Measurements from ENCODE around the gene SCNN1B.

The SCNN1B gene

GRCh38 chr16:23357761-23358290 lies 55.7 kb downstream of the SCNN1B start:
- Histone ChIP-seq H3K36me3 (ENCODE audit: control insufficient read depth in 2 of 2, insufficient read depth in 1 of 2, low read length in 2 of 2) (no peaks in the 10 kb centered on the region; a peak in 1 of 3 replicates), H3K27ac (ENCODE audit: extremely low read depth, low read depth, low read length) (no peak overlapping the region), H3K4me3 (ENCODE audit: low read depth, low read length) (no peak overlapping the region), H3K4me1 (ENCODE audit: control insufficient read depth, insufficient read depth, low read length) (no peaks in the 10 kb centered on the region), H3K9me3 (ENCODE audit: control insufficient read depth, insufficient read depth, low read depth, low read length) (no peaks in the 10 kb centered on the region)
- TF ChIP-seq, protein P1, sequence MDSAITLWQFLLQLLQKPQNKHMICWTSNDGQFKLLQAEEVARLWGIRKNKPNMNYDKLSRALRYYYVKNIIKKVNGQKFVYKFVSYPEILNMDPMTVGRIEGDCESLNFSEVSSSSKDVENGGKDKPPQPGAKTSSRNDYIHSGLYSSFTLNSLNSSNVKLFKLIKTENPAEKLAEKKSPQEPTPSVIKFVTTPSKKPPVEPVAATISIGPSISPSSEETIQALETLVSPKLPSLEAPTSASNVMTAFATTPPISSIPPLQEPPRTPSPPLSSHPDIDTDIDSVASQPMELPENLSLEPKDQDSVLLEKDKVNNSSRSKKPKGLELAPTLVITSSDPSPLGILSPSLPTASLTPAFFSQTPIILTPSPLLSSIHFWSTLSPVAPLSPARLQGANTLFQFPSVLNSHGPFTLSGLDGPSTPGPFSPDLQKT (IDR thresholded peaks at IDR 0.05; ENCODE audit: borderline replicate concordance, low read depth, low read length) = no peak
- no peak for TF ChIP-seq ZNF433 (tag by site-specific recombination; IDR thresholded peaks at IDR 0.05; ENCODE audit: low read depth)
- TF ChIP-seq ZNF530 (tag by site-specific recombination; IDR thresholded peaks at IDR 0.05; ENCODE audit: low read depth) = no peak
- no peak for TF ChIP-seq ZEB2 (tag by site-specific recombination; IDR thresholded peaks at IDR 0.05)
- no peak for TF ChIP-seq YY2 (tag by site-specific recombination; IDR thresholded peaks at IDR 0.05)
- ChIA-PET CTCF (interaction anchor here (0.6 to 1.1 kb wide), 3 partner anchors 13 to 76 kb away, joined by 3 to 4 read pairs (median 3); no protein-coding TSS in a partner anchor), POLR2A (no interaction called here)

DNA sequence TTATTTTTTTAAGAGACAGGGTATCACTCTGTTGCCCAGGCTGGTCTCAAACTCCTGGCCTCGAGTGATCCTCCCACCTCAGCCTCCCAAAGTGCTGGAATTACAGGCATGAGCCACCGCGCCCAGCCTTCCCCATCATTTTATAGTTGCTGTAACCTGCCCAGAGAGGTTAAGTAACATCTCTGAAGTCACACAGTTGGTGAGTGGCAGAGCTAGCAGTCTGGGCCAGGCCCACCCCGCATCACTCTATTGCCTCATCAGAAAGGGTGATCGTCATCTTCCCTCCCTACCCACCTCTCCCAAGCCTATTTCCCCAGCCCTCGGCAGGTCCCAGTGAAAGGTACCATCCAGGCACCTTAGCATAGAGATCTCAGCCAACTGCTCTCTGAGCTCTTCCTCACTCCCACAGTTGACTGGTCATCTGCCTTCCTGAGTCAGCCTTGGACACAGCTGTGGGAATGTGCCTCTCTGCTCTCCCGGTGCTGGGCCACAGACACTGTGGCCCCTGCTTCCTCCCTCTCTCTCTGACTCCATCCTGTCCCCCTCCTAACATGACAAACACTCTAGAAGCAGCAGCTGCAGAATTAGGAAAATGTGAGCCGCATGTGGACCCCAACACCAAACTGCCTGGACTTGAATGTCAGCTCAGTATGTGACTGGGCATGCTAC lies 57.1 kb downstream of the SCNN1B start:
- CTCF ChIA-PET = no interaction called here

GRCh38 chr16:23362460-23363317 lies 60.6 kb downstream of the SCNN1B start:
- TF ChIP-seq ZNF280D (tag by site-specific recombination; IDR thresholded peaks at IDR 0.05) (no peak), ZNF175 (tag by site-specific recombination; IDR thresholded peaks at IDR 0.05) (no peak), ZNF664 (tag by site-specific recombination; IDR thresholded peaks at IDR 0.05) (no peak), ZNF76 (tag by site-specific recombination; IDR thresholded peaks at IDR 0.05; ENCODE audit: borderline replicate concordance, low read depth) (no peak)
- TF ChIP-seq, protein P2, sequence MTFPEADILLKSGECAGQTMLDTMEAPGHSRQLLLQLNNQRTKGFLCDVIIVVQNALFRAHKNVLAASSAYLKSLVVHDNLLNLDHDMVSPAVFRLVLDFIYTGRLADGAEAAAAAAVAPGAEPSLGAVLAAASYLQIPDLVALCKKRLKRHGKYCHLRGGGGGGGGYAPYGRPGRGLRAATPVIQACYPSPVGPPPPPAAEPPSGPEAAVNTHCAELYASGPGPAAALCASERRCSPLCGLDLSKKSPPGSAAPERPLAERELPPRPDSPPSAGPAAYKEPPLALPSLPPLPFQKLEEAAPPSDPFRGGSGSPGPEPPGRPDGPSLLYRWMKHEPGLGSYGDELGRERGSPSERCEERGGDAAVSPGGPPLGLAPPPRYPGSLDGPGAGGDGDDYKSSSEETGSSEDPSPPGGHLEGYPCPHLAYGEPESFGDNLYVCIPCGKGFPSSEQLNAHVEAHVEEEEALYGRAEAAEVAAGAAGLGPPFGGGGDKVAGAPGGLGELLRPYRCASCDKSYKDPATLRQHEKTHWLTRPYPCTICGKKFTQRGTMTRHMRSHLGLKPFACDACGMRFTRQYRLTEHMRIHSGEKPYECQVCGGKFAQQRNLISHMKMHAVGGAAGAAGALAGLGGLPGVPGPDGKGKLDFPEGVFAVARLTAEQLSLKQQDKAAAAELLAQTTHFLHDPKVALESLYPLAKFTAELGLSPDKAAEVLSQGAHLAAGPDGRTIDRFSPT (tag by site-specific recombination; IDR thresholded peaks at IDR 0.05) = no peak
- ChIA-PET POLR2A (no interaction called here), CTCF (interaction anchor here (0.6 to 1.3 kb wide), 2 partner anchors 73 to 240 kb away, joined by 3 to 4 read pairs; no protein-coding TSS in a partner anchor)
- H3K27ac ChIP-seq (ENCODE audit: extremely low read depth, low read depth, low read length) = no peak overlapping the region
- no peaks in the 10 kb centered on the region for H3K9me3 ChIP-seq (ENCODE audit: control insufficient read depth, insufficient read depth, low read depth, low read length)
- H3K4me3 ChIP-seq (ENCODE audit: low read depth, low read length) = no peak overlapping the region
- H3K4me1 ChIP-seq (ENCODE audit: control insufficient read depth, insufficient read depth, low read length) = no peaks in the 10 kb centered on the region
- H3K36me3 ChIP-seq (ENCODE audit: control insufficient read depth in 2 of 2, insufficient read depth in 1 of 2, low read length in 2 of 2) = no peaks in the 10 kb centered on the region; a peak in 1 of 3 replicates

More for the DNA sequence above, 57.1 kb downstream of the SCNN1B start:
- TF ChIP-seq ZNF768 (tag by site-specific recombination; IDR thresholded peaks at IDR 0.05) = peak; percentile 57; the same call in 1 of the 2 replicates
- TF ChIP-seq ZNF148 (tag by site-specific recombination; IDR thresholded peaks at IDR 0.05; ENCODE audit: borderline replicate concordance) = no peak
- TF ChIP-seq BCL11B (tag by site-specific recombination; IDR thresholded peaks at IDR 0.05; ENCODE audit: low read depth) = no peak
- H3K36me3 ChIP-seq (ENCODE audit: control insufficient read depth in 2 of 2, insufficient read depth in 1 of 2, low read length in 2 of 2) = no peaks in the 10 kb centered on the region; a peak in 1 of 3 replicates
- no peaks in the 10 kb centered on the region for H3K9me3 ChIP-seq (ENCODE audit: control insufficient read depth, insufficient read depth, low read depth, low read length)
- H3K27ac ChIP-seq (ENCODE audit: extremely low read depth, low read depth, low read length) = no peak overlapping the region
- no peak overlapping the region for H3K4me3 ChIP-seq (ENCODE audit: low read depth, low read length)
- H3K4me1 ChIP-seq (ENCODE audit: control insufficient read depth, insufficient read depth, low read length) = no peaks in the 10 kb centered on the region
- POLR2A ChIA-PET = no interaction called here

Data from HEK293 (cell line).